WTC11 (cell line): Measurements from ENCODE around the gene COX19. TPM values are rescaled to one million over a fixed set of nuclear protein-coding genes. Genes with fewer than 3 reads are reported as not detected.

Source experiments
- ATAC-seq: fragments of 200-7000 bp; cut with Tn5 transposase; 2 replicates; pipeline ENCODE4 v1.10.0; 2021; ENCODE audit warnings: mild to moderate bottlenecking, moderate library complexity
- CTCF ChIA-PET: fragments of 300-600 bp; sonication (Branson Sonifier 250); formaldehyde crosslinking; loops from one replicate; lab custom pipeline; 2021; ENCODE audit warnings: antibody characterized with exemption; lab: Charles Lee
- POLR2A ChIA-PET: fragments of 350-600 bp; sonication (Branson Sonifier 250); formaldehyde crosslinking; loops from one replicate; lab custom pipeline; 2021; ENCODE audit warnings: antibody characterized with exemption; lab: Charles Lee
- DNase-seq: peaks from one replicate; pipeline ENCODE4 v3.0.0; 2021; ENCODE audit warnings: low spot score
- H3K27ac Mint-ChIP-seq: 2 replicates; pipeline ENCODE4 v1.8.0; 2021; ENCODE audit warnings: mixed read lengths
- H3K27me3 Mint-ChIP-seq: 2 replicates; pipeline ENCODE4 v1.8.0; 2021; ENCODE audit warnings: low read depth, mild to moderate bottlenecking, moderate library complexity, mixed read lengths
- H3K36me3 Mint-ChIP-seq: 2 replicates; pipeline ENCODE4 v1.8.0; 2021; ENCODE audit warnings: mixed read lengths
- H3K4me1 Mint-ChIP-seq: 2 replicates; pipeline ENCODE4 v1.8.0; 2022; ENCODE audit warnings: mixed read lengths
- H3K4me3 Mint-ChIP-seq: 2 replicates; pipeline ENCODE4 v1.8.0; 2021; ENCODE audit warnings: mild to moderate bottlenecking, moderate library complexity, mixed read lengths
- H3K9me3 Mint-ChIP-seq: 2 replicates; pipeline ENCODE4 v1.8.0; 2021; ENCODE audit warnings: mixed read lengths
- CDX4 ChIP-seq: fragments of 250-450 bp; sonication (Bioruptor Pico); IDR thresholded peaks from 2 replicates; pipeline ENCODE4 v1.9.0; 2021; ENCODE audit warnings: moderate library complexity, mild to moderate bottlenecking, inconsistent platforms, borderline replicate concordance
- E2F5 ChIP-seq: sonication (generic); formaldehyde crosslinking; IDR thresholded peaks from 2 replicates; pipeline ENCODE4 v1.8.1; 2022; ENCODE audit warnings: mild to moderate bottlenecking, moderate library complexity, missing genetic modification reagents
- ESRRA ChIP-seq: sonication (generic); formaldehyde crosslinking; IDR thresholded peaks from 2 replicates; pipeline ENCODE4 v1.8.1; 2022; ENCODE audit warnings: mild to moderate bottlenecking, missing genetic modification reagents, borderline replicate concordance
- FOXK1 ChIP-seq: sonication (generic); formaldehyde crosslinking; IDR thresholded peaks from 2 replicates; pipeline ENCODE4 v1.8.0; 2022; ENCODE audit warnings: mild to moderate bottlenecking, moderate library complexity, missing genetic modification reagents
- MYBL2 ChIP-seq: sonication (generic); formaldehyde crosslinking; IDR thresholded peaks from 2 replicates; pipeline ENCODE4 v1.8.1; 2023; ENCODE audit warnings: mild to moderate bottlenecking, moderate library complexity, missing genetic modification reagents
- NR2C2 ChIP-seq: sonication (generic); formaldehyde crosslinking; IDR thresholded peaks from 2 replicates; pipeline ENCODE4 v1.8.0; 2022; ENCODE audit warnings: mild to moderate bottlenecking, missing genetic modification reagents
- NR3C1 ChIP-seq: sonication (generic); formaldehyde crosslinking; conservative IDR thresholded peaks from 2 replicates; pipeline ENCODE4 v1.8.1; 2023; ENCODE audit warnings: low read depth, mild to moderate bottlenecking, missing genetic modification reagents
- PRDM15 ChIP-seq: sonication (generic); formaldehyde crosslinking; IDR thresholded peaks from 2 replicates; pipeline ENCODE4 v1.8.0; 2022; ENCODE audit warnings: missing genetic modification reagents
- RORB ChIP-seq: fragments of 250-450 bp; sonication (Bioruptor Pico); IDR thresholded peaks from 2 replicates; pipeline ENCODE4 v1.9.0; 2021; ENCODE audit warnings: mild to moderate bottlenecking
- SMAD3 ChIP-seq: sonication (generic); formaldehyde crosslinking; IDR thresholded peaks from 2 replicates; pipeline ENCODE4 v1.8.0; 2022; ENCODE audit warnings: missing genetic modification reagents, mild to moderate bottlenecking, borderline replicate concordance
- SMAD4 ChIP-seq: sonication (generic); formaldehyde crosslinking; IDR thresholded peaks from 2 replicates; pipeline ENCODE4 v1.8.0; 2022; ENCODE audit warnings: mild to moderate bottlenecking, missing genetic modification reagents
- TEAD4 ChIP-seq: sonication (generic); formaldehyde crosslinking; IDR thresholded peaks from 2 replicates; pipeline ENCODE4 v1.8.0; 2022; ENCODE audit warnings: mild to moderate bottlenecking, missing genetic modification reagents
- ZNF512 ChIP-seq: sonication (generic); formaldehyde crosslinking; IDR thresholded peaks from 2 replicates; pipeline ENCODE4 v1.8.1; 2022; ENCODE audit warnings: missing genetic modification reagents, borderline replicate concordance
- ZSCAN18 ChIP-seq: fragments of 250-450 bp; sonication (Bioruptor Pico); IDR thresholded peaks from 2 replicates; pipeline ENCODE4 v2.1.2; 2022; ENCODE audit warnings: mild to moderate bottlenecking, moderate library complexity
- total RNA-seq: library from RNA; stranded (reverse); gene quantifications from 3 replicates; pipeline ENCODE4 v1.2.3, GENCODE V29; 2021
- TF ChIP-seq, protein P1 (sequence below): sonication (generic); formaldehyde crosslinking; IDR thresholded peaks from 2 replicates; pipeline ENCODE4 v1.8.0; 2022; ENCODE audit warnings: mild to moderate bottlenecking, missing genetic modification reagents
- TF ChIP-seq, protein P2 (sequence below): sonication (generic); formaldehyde crosslinking; IDR thresholded peaks from 2 replicates; pipeline ENCODE4 v1.8.1; 2022; ENCODE audit warnings: low read depth, missing genetic modification reagents, borderline replicate concordance
- TF ChIP-seq, protein P3 (sequence below): sonication (generic); formaldehyde crosslinking; IDR thresholded peaks from 2 replicates; pipeline ENCODE4 v1.8.0; 2023; ENCODE audit warnings: missing genetic modification reagents, mild to moderate bottlenecking, borderline replicate concordance

The COX19 gene
- total RNA-seq, 1 experiment from 2014 or later: 13.2 TPM

DNA sequence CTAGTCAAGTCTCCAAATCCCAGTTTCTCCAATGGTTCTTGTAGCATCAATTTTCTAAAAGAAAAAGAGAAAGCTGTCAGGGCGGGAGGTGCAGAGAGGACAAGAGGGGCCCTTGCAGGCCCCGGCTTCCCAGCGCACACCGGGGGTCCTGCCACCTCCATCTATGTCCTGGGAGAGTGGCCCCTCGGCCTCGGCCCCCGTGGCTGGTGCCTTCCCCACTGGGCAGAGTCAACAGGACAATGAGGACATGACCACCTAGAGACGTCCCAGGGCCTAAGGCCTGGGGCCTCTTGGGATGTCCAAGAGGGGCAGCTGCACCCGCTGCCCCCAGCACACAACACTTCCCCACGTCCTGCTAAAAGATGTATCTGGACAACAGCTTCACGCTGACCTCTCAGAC is 5.9 kb downstream of the COX19 start:
- CTCF ChIA-PET: no interaction called here
- Mint-ChIP-seq H3K4me1 (peaks cover 5% of the 10 kb centered on the region; the same call in 1 of the 2 replicates), H3K36me3 (peaks cover 43% of the 10 kb centered on the region), H3K27ac (no peak overlapping the region), H3K27me3 (no peaks in the 10 kb centered on the region), H3K4me3 (no peak overlapping the region)
- no peak for DNase-seq
- no peak for TF ChIP-seq RORB (CRISPR knock-in tag)
- TF ChIP-seq NR2C2 (CRISPR knock-in tag): no peak
- no peak for TF ChIP-seq NR3C1 (CRISPR knock-in tag)
- TF ChIP-seq, protein P1, sequence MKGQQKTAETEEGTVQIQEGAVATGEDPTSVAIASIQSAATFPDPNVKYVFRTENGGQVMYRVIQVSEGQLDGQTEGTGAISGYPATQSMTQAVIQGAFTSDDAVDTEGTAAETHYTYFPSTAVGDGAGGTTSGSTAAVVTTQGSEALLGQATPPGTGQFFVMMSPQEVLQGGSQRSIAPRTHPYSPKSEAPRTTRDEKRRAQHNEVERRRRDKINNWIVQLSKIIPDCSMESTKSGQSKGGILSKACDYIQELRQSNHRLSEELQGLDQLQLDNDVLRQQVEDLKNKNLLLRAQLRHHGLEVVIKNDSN (CRISPR knock-in tag): no peak
- TF ChIP-seq, protein P2, sequence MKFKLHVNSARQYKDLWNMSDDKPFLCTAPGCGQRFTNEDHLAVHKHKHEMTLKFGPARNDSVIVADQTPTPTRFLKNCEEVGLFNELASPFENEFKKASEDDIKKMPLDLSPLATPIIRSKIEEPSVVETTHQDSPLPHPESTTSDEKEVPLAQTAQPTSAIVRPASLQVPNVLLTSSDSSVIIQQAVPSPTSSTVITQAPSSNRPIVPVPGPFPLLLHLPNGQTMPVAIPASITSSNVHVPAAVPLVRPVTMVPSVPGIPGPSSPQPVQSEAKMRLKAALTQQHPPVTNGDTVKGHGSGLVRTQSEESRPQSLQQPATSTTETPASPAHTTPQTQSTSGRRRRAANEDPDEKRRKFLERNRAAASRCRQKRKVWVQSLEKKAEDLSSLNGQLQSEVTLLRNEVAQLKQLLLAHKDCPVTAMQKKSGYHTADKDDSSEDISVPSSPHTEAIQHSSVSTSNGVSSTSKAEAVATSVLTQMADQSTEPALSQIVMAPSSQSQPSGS: no peak
- TF ChIP-seq, protein P3, sequence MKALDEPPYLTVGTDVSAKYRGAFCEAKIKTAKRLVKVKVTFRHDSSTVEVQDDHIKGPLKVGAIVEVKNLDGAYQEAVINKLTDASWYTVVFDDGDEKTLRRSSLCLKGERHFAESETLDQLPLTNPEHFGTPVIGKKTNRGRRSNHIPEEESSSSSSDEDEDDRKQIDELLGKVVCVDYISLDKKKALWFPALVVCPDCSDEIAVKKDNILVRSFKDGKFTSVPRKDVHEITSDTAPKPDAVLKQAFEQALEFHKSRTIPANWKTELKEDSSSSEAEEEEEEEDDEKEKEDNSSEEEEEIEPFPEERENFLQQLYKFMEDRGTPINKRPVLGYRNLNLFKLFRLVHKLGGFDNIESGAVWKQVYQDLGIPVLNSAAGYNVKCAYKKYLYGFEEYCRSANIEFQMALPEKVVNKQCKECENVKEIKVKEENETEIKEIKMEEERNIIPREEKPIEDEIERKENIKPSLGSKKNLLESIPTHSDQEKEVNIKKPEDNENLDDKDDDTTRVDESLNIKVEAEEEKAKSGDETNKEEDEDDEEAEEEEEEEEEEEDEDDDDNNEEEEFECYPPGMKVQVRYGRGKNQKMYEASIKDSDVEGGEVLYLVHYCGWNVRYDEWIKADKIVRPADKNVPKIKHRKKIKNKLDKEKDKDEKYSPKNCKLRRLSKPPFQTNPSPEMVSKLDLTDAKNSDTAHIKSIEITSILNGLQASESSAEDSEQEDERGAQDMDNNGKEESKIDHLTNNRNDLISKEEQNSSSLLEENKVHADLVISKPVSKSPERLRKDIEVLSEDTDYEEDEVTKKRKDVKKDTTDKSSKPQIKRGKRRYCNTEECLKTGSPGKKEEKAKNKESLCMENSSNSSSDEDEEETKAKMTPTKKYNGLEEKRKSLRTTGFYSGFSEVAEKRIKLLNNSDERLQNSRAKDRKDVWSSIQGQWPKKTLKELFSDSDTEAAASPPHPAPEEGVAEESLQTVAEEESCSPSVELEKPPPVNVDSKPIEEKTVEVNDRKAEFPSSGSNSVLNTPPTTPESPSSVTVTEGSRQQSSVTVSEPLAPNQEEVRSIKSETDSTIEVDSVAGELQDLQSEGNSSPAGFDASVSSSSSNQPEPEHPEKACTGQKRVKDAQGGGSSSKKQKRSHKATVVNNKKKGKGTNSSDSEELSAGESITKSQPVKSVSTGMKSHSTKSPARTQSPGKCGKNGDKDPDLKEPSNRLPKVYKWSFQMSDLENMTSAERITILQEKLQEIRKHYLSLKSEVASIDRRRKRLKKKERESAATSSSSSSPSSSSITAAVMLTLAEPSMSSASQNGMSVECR (CRISPR knock-in tag): no peak
- TF ChIP-seq, all 79 proteins: peak for 0
- no peak for ATAC-seq
- no peaks in the 10 kb centered on the region for H3K9me3 Mint-ChIP-seq
- POLR2A ChIA-PET: no interaction called here

DNA sequence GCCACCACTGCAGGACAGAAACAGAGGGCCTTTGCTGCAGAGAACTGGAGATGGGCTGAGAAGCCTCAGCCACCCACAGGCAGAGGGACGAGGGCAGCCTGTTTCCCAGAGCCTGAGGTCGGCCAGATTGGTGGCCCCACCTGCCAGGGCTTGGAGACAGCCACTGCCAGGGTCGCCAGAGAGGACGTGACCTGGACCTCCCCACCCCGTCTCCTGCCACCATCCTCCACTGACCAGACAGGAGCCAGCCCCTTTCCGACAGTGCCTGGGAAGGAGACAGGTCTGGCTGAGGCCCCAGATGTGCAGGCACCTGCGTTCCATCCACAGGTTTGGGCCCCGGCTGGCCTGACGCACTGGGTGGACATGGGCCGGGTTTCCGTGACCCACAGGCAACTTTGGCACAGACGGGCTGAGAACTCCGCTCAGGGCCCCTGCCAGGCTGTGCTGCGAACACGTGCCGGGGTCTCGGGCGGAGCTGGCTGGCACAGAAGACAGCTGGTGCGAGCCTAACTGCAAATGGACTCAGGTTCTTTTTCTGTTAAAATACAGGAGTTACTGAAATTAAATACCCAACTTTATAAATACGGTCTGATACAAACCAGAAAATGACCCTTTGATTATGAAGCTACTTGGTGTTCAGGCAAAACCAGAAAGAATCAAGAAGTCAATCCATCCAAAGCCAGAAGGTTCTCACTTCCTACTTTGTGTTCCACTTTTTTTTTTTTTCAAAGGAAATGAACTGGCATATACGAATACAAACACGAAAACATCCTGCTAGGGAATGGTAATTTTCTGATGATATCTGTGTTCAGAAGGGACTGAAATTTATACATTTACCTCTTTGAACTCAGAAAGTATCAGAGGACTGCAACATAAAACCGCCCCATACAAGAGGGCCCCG is 6.9 kb downstream of the COX19 start:
- Mint-ChIP-seq H3K27me3 (no peaks in the 10 kb centered on the region), H3K4me3 (no peak overlapping the region), H3K36me3 (peaks cover 43% of the 10 kb centered on the region), H3K9me3 (no peaks in the 10 kb centered on the region), H3K4me1 (peaks cover 5% of the 10 kb centered on the region; the same call in 1 of the 2 replicates), H3K27ac (no peak overlapping the region; the same call in 1 of the 2 replicates)
- DNase-seq: no peak
- POLR2A ChIA-PET: no interaction called here
- ATAC-seq: no peak
- CTCF ChIA-PET: interaction anchor here (1.1 to 1.5 kb wide), 2 partner anchors 11 to 25 kb away, joined by 3 to 13 read pairs; no protein-coding TSS in a partner anchor
- no peak for TF ChIP-seq ESRRA (CRISPR knock-in tag)
- no peak for TF ChIP-seq ZSCAN18 (CRISPR knock-in tag)
- no peak for TF ChIP-seq SMAD4 (CRISPR knock-in tag)
- TF ChIP-seq SMAD3: no peak
- no peak for TF ChIP-seq FOXK1 (CRISPR knock-in tag)
- TF ChIP-seq E2F5 (CRISPR knock-in tag): no peak
- no peak for TF ChIP-seq CDX4 (CRISPR knock-in tag)
- TF ChIP-seq TEAD4 (CRISPR knock-in tag): no peak
- no peak for TF ChIP-seq ZNF512 (CRISPR knock-in tag)
- no peak for TF ChIP-seq RORB (CRISPR knock-in tag)
- no peak for TF ChIP-seq MYBL2 (CRISPR knock-in tag)
- no peak for TF ChIP-seq PRDM15 (CRISPR knock-in tag)
